Ishikawa (cell line): ENCODE measurements around the gene GNAT2.

Experiments
- CEBPB ChIP-seq: IDR thresholded peaks from 2 replicates; pipeline ENCODE4 v1.6.1; 2012
- CREB1 ChIP-seq: IDR thresholded peaks from 2 replicates; pipeline ENCODE4 v1.6.1; 2012; ENCODE audit warnings: low read depth
- EGR1 ChIP-seq: IDR thresholded peaks from 2 replicates; pipeline ENCODE4 v1.6.1; 2012
- EP300 ChIP-seq: IDR thresholded peaks from 2 replicates; pipeline ENCODE4 v1.6.1; 2012; ENCODE audit warnings: borderline replicate concordance
- FOXM1 ChIP-seq: IDR thresholded peaks from 2 replicates; pipeline ENCODE4 v1.6.1; 2012; ENCODE audit warnings: low read depth, borderline replicate concordance
- NFIC ChIP-seq: IDR thresholded peaks from 2 replicates; pipeline ENCODE4 v1.6.1; 2012
- RAD21 ChIP-seq: IDR thresholded peaks from 2 replicates; pipeline ENCODE4 v1.6.1; 2012; ENCODE audit warnings: low read depth
- TAF1 ChIP-seq: IDR thresholded peaks from 2 replicates; pipeline ENCODE4 v1.6.1; 2012; ENCODE audit warnings: low read depth, mild to moderate bottlenecking
- TCF12 ChIP-seq: IDR thresholded peaks from 2 replicates; pipeline ENCODE4 v1.6.1; 2012; ENCODE audit warnings: low read depth
- TEAD4 ChIP-seq: IDR thresholded peaks from 2 replicates; pipeline ENCODE4 v1.6.1; 2012
- USF1 ChIP-seq: IDR thresholded peaks from 2 replicates; pipeline ENCODE4 v1.6.1; 2012
- YY1 ChIP-seq: IDR thresholded peaks from 2 replicates; pipeline ENCODE4 v1.6.1; 2012; ENCODE audit warnings: low read depth
- ZBTB7A ChIP-seq: IDR thresholded peaks from 2 replicates; pipeline ENCODE4 v1.6.1; 2012; ENCODE audit warnings: low read depth
- TF ChIP-seq, protein P1 (sequence below): IDR thresholded peaks from 2 replicates; pipeline ENCODE4 v1.6.1; 2012
- TF ChIP-seq, protein P2 (sequence below): IDR thresholded peaks from 2 replicates; pipeline ENCODE4 v1.6.1; 2012; ENCODE audit warnings: low read depth, mild to moderate bottlenecking

Gene GNAT2

GRCh38 chr1:109630081-109630897 is 10.9 kb upstream of the GNAT2 start:
- TF ChIP-seq ZBTB7A (peak; percentile 63; the same call in 1 of the 2 replicates), RAD21 (peak; percentile 34), TAF1 (no peak)

DNA sequence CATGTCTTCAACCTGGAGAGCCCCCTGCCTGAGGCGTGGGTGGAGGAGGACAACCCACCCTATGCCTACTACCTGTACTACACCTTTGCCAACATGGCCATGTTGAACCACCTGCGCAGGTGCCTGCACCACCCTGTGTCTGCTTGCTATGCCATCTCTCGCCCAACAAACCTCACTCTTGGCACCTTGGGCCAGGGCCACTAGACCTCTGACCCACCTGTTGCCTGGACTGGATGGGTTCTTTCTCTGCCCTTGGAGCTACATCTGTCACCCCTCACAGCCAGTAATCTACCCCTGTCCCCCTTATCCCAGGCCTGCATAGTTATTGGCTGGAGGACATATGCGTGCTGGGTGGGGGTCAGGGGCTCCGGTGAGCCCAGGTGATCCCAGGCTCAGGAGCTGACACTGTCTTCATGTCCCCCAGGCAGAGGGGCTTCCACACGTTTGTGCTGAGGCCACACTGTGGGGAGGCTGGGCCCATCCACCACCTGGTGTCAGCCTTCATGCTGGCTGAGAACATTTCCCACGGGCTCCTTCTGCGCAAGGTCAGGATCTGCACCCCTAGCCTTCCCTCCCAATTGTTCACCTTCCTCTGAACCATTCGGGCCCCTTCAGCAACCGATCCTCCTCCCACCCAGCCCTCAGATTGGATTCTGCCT is 10.1 kb upstream of the GNAT2 start:
- no peak for TF ChIP-seq NFIC
- TF ChIP-seq TEAD4 = no peak
- TF ChIP-seq USF1 = no peak
- no peak for TF ChIP-seq TCF12
- TF ChIP-seq, protein P1, sequence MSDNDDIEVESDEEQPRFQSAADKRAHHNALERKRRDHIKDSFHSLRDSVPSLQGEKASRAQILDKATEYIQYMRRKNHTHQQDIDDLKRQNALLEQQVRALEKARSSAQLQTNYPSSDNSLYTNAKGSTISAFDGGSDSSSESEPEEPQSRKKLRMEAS = no peak
- no peak for TF ChIP-seq TAF1
- no peak for TF ChIP-seq FOXM1
- TF ChIP-seq ZBTB7A = no peak
- no peak for TF ChIP-seq YY1
- TF ChIP-seq, protein P2, sequence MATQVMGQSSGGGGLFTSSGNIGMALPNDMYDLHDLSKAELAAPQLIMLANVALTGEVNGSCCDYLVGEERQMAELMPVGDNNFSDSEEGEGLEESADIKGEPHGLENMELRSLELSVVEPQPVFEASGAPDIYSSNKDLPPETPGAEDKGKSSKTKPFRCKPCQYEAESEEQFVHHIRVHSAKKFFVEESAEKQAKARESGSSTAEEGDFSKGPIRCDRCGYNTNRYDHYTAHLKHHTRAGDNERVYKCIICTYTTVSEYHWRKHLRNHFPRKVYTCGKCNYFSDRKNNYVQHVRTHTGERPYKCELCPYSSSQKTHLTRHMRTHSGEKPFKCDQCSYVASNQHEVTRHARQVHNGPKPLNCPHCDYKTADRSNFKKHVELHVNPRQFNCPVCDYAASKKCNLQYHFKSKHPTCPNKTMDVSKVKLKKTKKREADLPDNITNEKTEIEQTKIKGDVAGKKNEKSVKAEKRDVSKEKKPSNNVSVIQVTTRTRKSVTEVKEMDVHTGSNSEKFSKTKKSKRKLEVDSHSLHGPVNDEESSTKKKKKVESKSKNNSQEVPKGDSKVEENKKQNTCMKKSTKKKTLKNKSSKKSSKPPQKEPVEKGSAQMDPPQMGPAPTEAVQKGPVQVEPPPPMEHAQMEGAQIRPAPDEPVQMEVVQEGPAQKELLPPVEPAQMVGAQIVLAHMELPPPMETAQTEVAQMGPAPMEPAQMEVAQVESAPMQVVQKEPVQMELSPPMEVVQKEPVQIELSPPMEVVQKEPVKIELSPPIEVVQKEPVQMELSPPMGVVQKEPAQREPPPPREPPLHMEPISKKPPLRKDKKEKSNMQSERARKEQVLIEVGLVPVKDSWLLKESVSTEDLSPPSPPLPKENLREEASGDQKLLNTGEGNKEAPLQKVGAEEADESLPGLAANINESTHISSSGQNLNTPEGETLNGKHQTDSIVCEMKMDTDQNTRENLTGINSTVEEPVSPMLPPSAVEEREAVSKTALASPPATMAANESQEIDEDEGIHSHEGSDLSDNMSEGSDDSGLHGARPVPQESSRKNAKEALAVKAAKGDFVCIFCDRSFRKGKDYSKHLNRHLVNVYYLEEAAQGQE = no peak
- TF ChIP-seq EGR1 = no peak

DNA sequence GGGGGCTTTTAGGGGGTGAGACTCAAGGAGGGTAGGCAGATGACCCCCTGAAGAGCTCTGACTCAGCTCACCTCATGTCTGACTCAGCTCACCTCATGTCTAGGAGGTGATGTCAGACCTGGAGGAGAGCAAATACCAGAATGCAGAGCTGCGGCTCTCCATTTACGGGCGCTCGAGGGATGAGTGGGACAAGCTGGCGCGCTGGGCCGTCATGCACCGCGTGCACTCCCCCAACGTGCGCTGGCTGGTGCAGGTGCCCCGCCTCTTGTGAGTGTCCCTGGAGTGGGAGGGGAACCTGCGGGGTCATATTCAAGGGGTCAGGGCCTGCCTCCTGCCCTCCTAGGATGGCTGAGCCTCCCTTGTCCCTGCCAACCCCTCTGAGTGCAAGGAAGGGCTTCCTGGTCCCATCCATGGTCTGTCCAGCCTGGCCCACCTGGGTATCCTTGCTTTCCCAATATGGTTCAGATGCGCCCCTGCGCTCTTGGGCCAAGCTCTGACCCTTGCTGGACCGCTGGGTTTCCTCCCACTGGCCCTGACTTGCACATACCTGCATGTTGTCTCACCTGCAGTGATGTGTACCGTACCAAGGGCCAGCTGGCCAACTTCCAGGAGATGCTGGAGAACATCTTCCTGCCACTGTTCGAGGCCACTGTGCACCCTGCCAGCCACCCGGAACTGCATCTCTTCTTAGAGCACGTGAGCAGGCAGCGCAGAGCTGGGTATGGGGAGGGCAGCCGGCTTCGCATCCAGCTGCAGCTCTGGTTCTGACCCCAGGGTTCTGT is 9.3 kb upstream of the GNAT2 start:
- no peak for TF ChIP-seq EGR1
- TF ChIP-seq, protein P1 = 0 out of 2 replicates have a peak, but pooled peaks have one; percentile 2
- TF ChIP-seq CEBPB = no peak
- 0 out of 2 replicates have a peak, but pooled peaks have one; percentile 14 for TF ChIP-seq EP300
- TF ChIP-seq TAF1 = no peak

GRCh38 chr1:109627692-109628399 is 8.4 kb upstream of the GNAT2 start:
- TF ChIP-seq RAD21 (no peak), TCF12 (no peak), NFIC (no peak), EP300 (no peak), EGR1 (no peak), CEBPB (no peak)

DNA sequence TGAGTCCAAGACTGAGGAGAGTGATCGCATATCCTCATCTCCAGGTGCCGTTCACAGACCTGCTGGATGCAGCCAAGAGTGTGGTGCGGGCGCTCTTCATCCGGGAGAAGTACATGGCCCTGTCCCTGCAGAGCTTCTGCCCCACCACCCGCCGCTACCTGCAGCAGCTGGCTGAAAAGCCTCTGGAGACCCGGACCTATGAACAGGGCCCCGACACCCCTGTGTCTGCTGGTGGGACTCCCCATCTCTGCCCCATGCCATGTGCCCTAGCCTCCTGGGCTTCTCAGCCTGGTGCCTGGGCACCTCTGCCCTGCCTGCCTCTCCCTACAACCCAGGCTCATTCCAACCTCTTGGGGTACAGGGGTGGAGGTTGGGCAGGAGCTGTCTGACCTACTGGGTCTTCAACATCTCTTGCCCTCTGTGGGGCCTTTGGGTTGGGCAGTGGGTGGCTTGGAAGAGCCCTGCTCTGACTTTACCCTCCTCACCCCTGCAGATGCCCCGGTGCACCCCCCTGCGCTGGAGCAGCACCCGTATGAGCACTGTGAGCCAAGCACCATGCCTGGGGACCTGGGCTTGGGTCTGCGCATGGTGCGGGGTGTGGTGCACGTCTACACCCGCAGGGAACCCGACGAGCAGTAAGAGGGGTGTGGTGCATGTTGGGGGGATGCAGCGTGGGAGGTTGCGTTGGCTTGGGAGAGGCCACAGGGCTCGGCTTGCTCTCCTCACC is 7.4 kb upstream of the GNAT2 start:
- TF ChIP-seq TAF1 (no peak), EGR1 (no peak)
- TF ChIP-seq, protein P1 = no peak

DNA sequence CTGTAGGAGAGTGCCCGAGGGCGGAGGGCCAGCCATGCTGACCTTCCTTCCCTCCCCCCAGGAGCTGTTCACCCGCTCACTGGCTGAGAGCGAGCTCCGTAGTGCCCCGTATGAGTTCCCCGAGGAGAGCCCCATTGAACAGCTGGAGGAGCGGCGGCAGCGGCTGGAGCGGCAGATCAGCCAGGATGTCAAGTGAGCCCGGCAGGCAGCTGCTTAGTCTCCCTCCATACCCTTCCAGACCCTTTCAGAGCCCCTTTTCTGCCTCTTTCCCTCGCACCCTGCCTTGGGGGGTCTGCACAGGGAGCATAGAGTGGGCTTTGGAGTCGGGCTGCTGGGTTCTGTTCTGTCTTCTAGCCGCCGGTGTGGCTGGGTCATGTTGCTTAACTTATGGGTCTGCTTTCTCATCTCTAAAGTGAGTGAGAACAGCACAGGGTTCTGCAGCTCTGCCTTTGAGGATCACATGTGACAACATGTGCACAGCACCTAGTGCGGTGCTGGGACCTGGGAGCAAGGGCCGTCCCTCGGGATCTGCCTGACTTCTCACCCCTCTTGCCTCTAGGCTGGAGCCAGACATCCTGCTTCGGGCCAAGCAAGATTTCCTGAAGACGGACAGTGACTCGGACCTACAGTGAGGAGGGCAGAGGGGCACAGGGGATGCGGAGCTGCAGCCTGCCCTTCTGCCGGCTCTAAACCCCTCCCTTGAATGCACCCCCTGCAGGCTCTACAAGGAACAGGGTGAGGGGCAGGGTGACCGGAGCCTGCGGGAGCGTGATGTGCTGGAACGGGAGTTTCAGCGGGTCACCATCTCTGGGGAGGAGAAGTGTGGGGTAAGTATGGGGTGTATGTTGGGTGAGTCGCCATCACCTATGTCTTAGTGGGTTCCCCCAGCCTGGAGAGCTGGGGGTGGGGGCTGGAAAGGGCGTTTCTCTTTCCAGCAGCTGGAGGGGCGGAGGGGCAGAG is 6.5 kb upstream of the GNAT2 start:
- TF ChIP-seq, protein P2 = no peak
- no peak for TF ChIP-seq EGR1
- TF ChIP-seq USF1 = no peak
- TF ChIP-seq TCF12 = no peak
- no peak for TF ChIP-seq EP300
- no peak for TF ChIP-seq ZBTB7A
- TF ChIP-seq CREB1 = no peak
- TF ChIP-seq TEAD4 = no peak
- TF ChIP-seq, protein P1 = no peak
- TF ChIP-seq NFIC = no peak
- no peak for TF ChIP-seq RAD21
- TF ChIP-seq CEBPB = no peak
- no peak for TF ChIP-seq YY1
- no peak for TF ChIP-seq TAF1
- TF ChIP-seq FOXM1 = no peak
